H1 (cell line): ENCODE data around the gene PRKD1. TPM values are rescaled to one million over a fixed set of nuclear protein-coding genes. Genes with fewer than 3 reads are reported as not detected.

Experiments
- CTCF ChIA-PET: fragments of 300-600 bp; sonication (Branson Sonifier 250); formaldehyde crosslinking; loops from one replicate; lab custom pipeline; 2021; ENCODE audit not compliant: partially characterized antibody; lab: Charles Lee
- POLR2A ChIA-PET: fragments of 300-600 bp; sonication (Branson Sonifier 250); formaldehyde crosslinking; loops from one replicate; lab custom pipeline; 2021; ENCODE audit warnings: inconsistent platforms; ENCODE audit not compliant: partially characterized antibody; lab: Charles Lee
- DNase-seq, 2 experiments: peaks; one replicate each; pipeline versions ENCODE4 v3.0.0 to v3.0.0-alpha.2; 2010 to 2022; ENCODE audit warnings: low spot score in 2 of 2, low read depth in 1 of 2, mixed read lengths in 1 of 2
- FAIRE-seq: peaks from 2 replicates; lab custom pipeline; 2011; peaks lifted over from hg19 to GRCh38; lab: Jason Lieb, UNC
- H2AFZ ChIP-seq: 2 replicates; pipeline ENCODE4 v1.8.1; 2012; ENCODE audit warnings: low read length, inconsistent platforms
- H2AK5ac ChIP-seq: 2 replicates; pipeline ENCODE4 v1.6.1; 2013; ENCODE audit warnings: low read depth, low read length
- H2BK120ac ChIP-seq: replicated peaks from 2 replicates; pipeline ENCODE3; 2013; ENCODE audit warnings: low read depth, low read length, inconsistent platforms
- H2BK12ac ChIP-seq: 2 replicates; pipeline ENCODE4 v1.6.1; 2013; ENCODE audit warnings: low read depth, low read length
- H2BK15ac ChIP-seq: 2 replicates; pipeline ENCODE4 v1.6.1; 2013; ENCODE audit warnings: low read length
- H2BK20ac ChIP-seq: 2 replicates; pipeline ENCODE4 v1.6.1; 2013; ENCODE audit warnings: low read length
- H2BK5ac ChIP-seq: 2 replicates; pipeline ENCODE4 v1.6.1; 2013; ENCODE audit warnings: low read depth, low read length
- H3K14ac ChIP-seq: 2 replicates; pipeline ENCODE4 v1.6.1; 2013; ENCODE audit warnings: inconsistent platforms; ENCODE audit not compliant: insufficient read length
- H3K18ac ChIP-seq: 2 replicates; pipeline ENCODE4 v1.6.1; 2013; ENCODE audit warnings: low read length; ENCODE audit errors: extremely low read depth
- H3K23ac ChIP-seq: 2 replicates; pipeline ENCODE4 v1.6.1; 2013; ENCODE audit warnings: inconsistent platforms; ENCODE audit not compliant: insufficient read length
- H3K23me2 ChIP-seq: 2 replicates; pipeline ENCODE4 v1.6.1; 2013; ENCODE audit warnings: low read depth, low read length
- H3K27ac ChIP-seq: 2 replicates; pipeline ENCODE4 v1.6.1; 2011; ENCODE audit warnings: low read depth, low read length, inconsistent platforms
- H3K27me3 ChIP-seq, 4 experiments: replicated peaks in 1 of 4; 1 replicate in 1 of 4; 2 replicates in 3 of 4; pipeline versions ENCODE4 v1.6.1 to v1.8.1; 2011 to 2013; ENCODE audit warnings: low read length in 3 of 4, mild to moderate bottlenecking in 3 of 4, inconsistent platforms in 2 of 4, mixed read lengths in 2 of 4, moderate library complexity in 1 of 4; ENCODE audit not compliant: control insufficient read depth in 3 of 4, insufficient read depth in 3 of 4; ENCODE audit errors: extremely low read depth in 1 of 4
- H3K36me3 ChIP-seq, 4 experiments: 2 replicates each; pipeline versions ENCODE4 v1.6.1 to v1.8.1; 2011 to 2013; ENCODE audit warnings: mild to moderate bottlenecking in 4 of 4, low read length in 3 of 4, moderate library complexity in 2 of 4, control low read depth in 1 of 4, inconsistent platforms in 1 of 4; ENCODE audit not compliant: insufficient read depth in 4 of 4, control insufficient read depth in 2 of 4
- H3K4ac ChIP-seq: replicated peaks from 2 replicates; pipeline ENCODE3; 2013; ENCODE audit warnings: low read length, low read depth, mixed read lengths, inconsistent platforms; ENCODE audit not compliant: insufficient read length
- H3K4me1 ChIP-seq, 4 experiments: replicated peaks in 1 of 4; 1 replicate in 1 of 4; 2 replicates in 3 of 4; pipeline versions ENCODE4 v1.6.1 to v1.8.1; 2011 to 2013; ENCODE audit warnings: low read length in 3 of 4, inconsistent platforms in 2 of 4, mixed read lengths in 1 of 4; ENCODE audit not compliant: insufficient read depth in 4 of 4, control insufficient read depth in 3 of 4
- H3K4me2 ChIP-seq, 2 experiments: 2 replicates each; pipeline versions ENCODE4 v1.6.1 to v1.8.1; 2011 to 2013; ENCODE audit warnings: low read depth in 2 of 2, low read length in 2 of 2, control low read depth in 1 of 2, inconsistent platforms in 1 of 2, mild to moderate bottlenecking in 1 of 2; ENCODE audit not compliant: insufficient read depth in 1 of 2
- H3K4me3 ChIP-seq, 4 experiments: fragments of 200-600, 300-600 bp in 1 of 4; sonication (generic), shearing (Covaris generic), sonication (Bioruptor Twin) in 1 of 4; 2 replicates each; pipeline versions ENCODE4 v1.5.1 to v1.8.1; 2011 to 2016; ENCODE audit warnings: low read length in 4 of 4, low read depth in 3 of 4, control low read depth in 2 of 4, inconsistent platforms in 2 of 4, mild to moderate bottlenecking in 2 of 4, mixed read lengths in 1 of 4, moderate library complexity in 1 of 4; ENCODE audit not compliant: insufficient read depth in 2 of 4; ENCODE audit errors: extremely low read depth in 1 of 4
- H3K56ac ChIP-seq: replicated peaks from 2 replicates; pipeline ENCODE3; 2013; ENCODE audit warnings: low read depth, mild to moderate bottlenecking, mixed read lengths, low read length, inconsistent platforms; ENCODE audit not compliant: insufficient read length
- H3K79me1 ChIP-seq: 2 replicates; pipeline ENCODE4 v1.6.1; 2013; ENCODE audit warnings: low read depth, low read length, control low read depth
- H3K79me2 ChIP-seq, 2 experiments: 2 replicates each; pipeline versions ENCODE4 v1.6.1 to v1.8.1; 2012 to 2013; ENCODE audit warnings: low read length in 2 of 2, mild to moderate bottlenecking in 2 of 2, inconsistent platforms in 1 of 2; ENCODE audit not compliant: insufficient read depth in 2 of 2, control insufficient read depth in 1 of 2
- H3K9ac ChIP-seq, 4 experiments: replicated peaks in 1 of 4; 1 replicate in 1 of 4; 2 replicates in 3 of 4; pipeline versions ENCODE4 v1.6.1 to v1.8.1; 2011 to 2013; ENCODE audit warnings: low read depth in 3 of 4, low read length in 3 of 4, control low read depth in 2 of 4, mild to moderate bottlenecking in 2 of 4, moderate library complexity in 2 of 4, inconsistent platforms in 1 of 4; ENCODE audit errors: extremely low read depth in 1 of 4
- H3K9me3 ChIP-seq, 2 experiments: 2 replicates each; pipeline versions ENCODE4 v1.6.1 to v1.8.1; 2012 to 2013; ENCODE audit warnings: mild to moderate bottlenecking in 2 of 2, moderate library complexity in 2 of 2, control low read depth in 1 of 2, inconsistent platforms in 1 of 2, low read depth in 1 of 2, low read length in 1 of 2, mixed read lengths in 1 of 2; ENCODE audit not compliant: insufficient read depth in 2 of 2
- H4K20me1 ChIP-seq, 2 experiments: replicated peaks in 1 of 2; 2 replicates each; pipeline versions ENCODE3 to v1.8.1; 2011 to 2013; ENCODE audit warnings: inconsistent platforms in 2 of 2, low read length in 2 of 2, mild to moderate bottlenecking in 1 of 2; ENCODE audit not compliant: insufficient read depth in 2 of 2, control insufficient read depth in 1 of 2
- H4K5ac ChIP-seq: 2 replicates; pipeline ENCODE4 v1.6.1; 2013; ENCODE audit warnings: low read length, low read depth, mixed read lengths, inconsistent platforms; ENCODE audit not compliant: insufficient read length
- H4K8ac ChIP-seq: 2 replicates; pipeline ENCODE4 v1.8.0; 2013; ENCODE audit warnings: mild to moderate bottlenecking, moderate library complexity, low read length, inconsistent platforms; ENCODE audit not compliant: insufficient read depth; ENCODE audit errors: extremely low read depth
- H4K91ac ChIP-seq: replicated peaks from 2 replicates; pipeline ENCODE3; 2013; ENCODE audit warnings: low read length, mixed read lengths, inconsistent platforms; ENCODE audit not compliant: insufficient read length
- ASH2L ChIP-seq: fragments of 200-600, 300-600 bp; sonication (generic); IDR thresholded peaks from one replicate; pipeline ENCODE4 v1.7.1; 2017; ENCODE audit warnings: low read length
- BACH1 ChIP-seq: IDR thresholded peaks from 2 replicates; pipeline ENCODE4 v1.6.1; 2012; ENCODE audit warnings: low read length, improper control_type of control experiment
- BCL11A ChIP-seq, 2 experiments: IDR thresholded peaks; one replicate each; pipeline ENCODE4 v1.6.1; 2011; ENCODE audit warnings: low read depth in 2 of 2, low read length in 2 of 2, mild to moderate bottlenecking in 2 of 2
- CBX8 ChIP-seq: fragments of 300-800, 300-1000 bp; sonication (generic); IDR thresholded peaks from 2 replicates; pipeline ENCODE4 v1.7.1; 2016; ENCODE audit warnings: low read depth, low read length, borderline replicate concordance
- EP300 ChIP-seq, 2 experiments: IDR thresholded peaks; 1 replicate in 1 of 2; 2 replicates in 1 of 2; pipeline ENCODE4 v1.6.1; 2011 to 2012; ENCODE audit warnings: low read depth in 2 of 2, low read length in 2 of 2, mild to moderate bottlenecking in 2 of 2, borderline replicate concordance in 1 of 2, inconsistent platforms in 1 of 2, moderate library complexity in 1 of 2
- HDAC2 ChIP-seq, 2 experiments: fragments of 300-600 bp in 1 of 2; sonication (generic) in 1 of 2; IDR thresholded peaks; 2 replicates each; pipeline ENCODE4 v1.6.1; 2011 to 2012; ENCODE audit warnings: low read depth in 2 of 2, low read length in 2 of 2, mild to moderate bottlenecking in 2 of 2, moderate library complexity in 2 of 2, borderline replicate concordance in 1 of 2, inconsistent platforms in 1 of 2
- NANOG ChIP-seq: IDR thresholded peaks from 2 replicates; pipeline ENCODE4 v1.6.1; 2011; ENCODE audit warnings: low read length, low read depth, mild to moderate bottlenecking, inconsistent platforms; ENCODE audit not compliant: insufficient read depth, poor library complexity, severe bottlenecking
- POLR2AphosphoS5 ChIP-seq: IDR thresholded peaks from 2 replicates; pipeline ENCODE4 v1.6.1; 2011; ENCODE audit warnings: low read depth, low read length
- RAD21 ChIP-seq, 2 experiments: IDR thresholded peaks in 1 of 2; conservative IDR thresholded peaks in 1 of 2; 2 replicates each; pipeline ENCODE4 v1.6.1; 2011; ENCODE audit warnings: low read depth in 2 of 2, low read length in 2 of 2, improper control_type of control experiment in 1 of 2, inconsistent platforms in 1 of 2, mild to moderate bottlenecking in 1 of 2, moderate library complexity in 1 of 2
- SP1 ChIP-seq: IDR thresholded peaks from 2 replicates; pipeline ENCODE4 v1.6.1; 2011; ENCODE audit warnings: low read depth, low read length
- SUZ12 ChIP-seq: fragments of 200-600 bp; sonication (generic); IDR thresholded peaks from 2 replicates; pipeline ENCODE4 v1.6.1; 2012; ENCODE audit warnings: mild to moderate bottlenecking, inconsistent platforms, low read length, moderate library complexity, mixed read lengths
- TCF12 ChIP-seq: IDR thresholded peaks from 2 replicates; pipeline ENCODE4 v1.6.1; 2011; ENCODE audit warnings: low read depth, mild to moderate bottlenecking, low read length
- YY1 ChIP-seq: IDR thresholded peaks from 2 replicates; pipeline ENCODE4 v1.6.1; 2011; ENCODE audit warnings: low read depth, mild to moderate bottlenecking, low read length
- WGBS, 2 experiments: shearing (Covaris generic) in 1 of 2; methylation state at CpG; one replicate each; pipeline versions ENCODE4 v1.1.6 to v1.1.7; 2013 to 2015; ENCODE audit warnings: low lambda C conversion rate in 2 of 2, mixed read lengths in 2 of 2, inconsistent platforms in 1 of 2, low coverage in 1 of 2, missing lambda C conversion rate in 1 of 2; ENCODE audit not compliant: insufficient replicate concordance in 2 of 2, insufficient coverage in 1 of 2, insufficient read length in 1 of 2; ENCODE audit errors: extremely low coverage in 1 of 2, missing lambda C conversion rate in 1 of 2; 5-methylcytosine and 5-hydroxymethylcytosine counted together
- polyA plus RNA-seq, 7 experiments: library from polyadenylated mRNA; depleted of rRNA in 3 of 7; stranded (reverse) in 5 of 7; unstranded in 2 of 7; fragments of >200 nt in 5 of 7; fragments of 200-250 nt in 2 of 7; gene quantifications; 1 replicate in 5 of 7; 2 replicates in 1 of 7; 4 replicates in 1 of 7; pipeline versions ENCODE4 v1.2.1 to v1.2.3, GENCODE V29; 2011 to 2013; ENCODE audit warnings: missing spikeins in 2 of 7, mixed read lengths in 2 of 7
- total RNA-seq: library from RNA; stranded (reverse); fragmentation: NEBNext Ultra II Directional; extraction: Animal tissue kit (Norgen Biotek cat#: 25700); gene quantifications from 2 replicates; pipeline ENCODE4 v1.2.1, GENCODE V29; 2021
- TF ChIP-seq, protein P1 (sequence below): IDR thresholded peaks from 2 replicates; pipeline ENCODE4 v1.6.1; 2012; ENCODE audit warnings: inconsistent platforms

The PRKD1 gene
- total and polyA plus RNA-seq, 2 of the 8 experiments (the other 6 are each of a cell fraction or from before 2014, with no cell fraction given), result 3.6 to 6.8 TPM

DNA sequence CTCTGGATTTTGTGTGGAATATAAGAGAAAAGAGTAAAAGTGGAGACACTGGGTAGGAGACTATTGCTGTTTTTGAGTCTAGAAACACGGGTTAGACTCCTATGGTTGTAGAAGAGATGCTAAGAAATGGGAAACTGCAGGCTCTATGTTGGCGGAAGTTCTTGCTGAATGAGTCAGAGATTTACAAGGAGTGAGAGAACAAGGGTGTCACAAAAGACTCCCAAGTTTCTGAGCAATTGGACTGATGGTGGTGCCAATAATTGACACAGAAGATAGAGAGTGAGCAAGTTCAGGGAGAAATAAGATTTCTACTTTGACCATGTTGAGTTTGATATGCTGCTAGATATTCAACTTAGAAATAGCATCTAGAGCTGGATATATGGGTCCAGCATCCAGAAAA, 2.6 kb upstream of the PRKD1 start:
- H4K8ac ChIP-seq, result no peak overlapping the region
- no peak overlapping the region for H3K56ac ChIP-seq
- no peak overlapping the region for H4K5ac ChIP-seq
- no peak overlapping the region for H3K18ac ChIP-seq
- no peaks in the 10 kb centered on the region for H3K9me3 ChIP-seq
- CTCF ChIA-PET, result no interaction called here
- peaks cover 2 to 7% of the 10 kb centered on the region in 2 experiments for H4K20me1 ChIP-seq
- H3K9ac ChIP-seq, result no peak overlapping the region
- H2AK5ac ChIP-seq, result no peak overlapping the region
- no peak overlapping the region for H2AFZ ChIP-seq
- POLR2A ChIA-PET, result no interaction called here
- no peaks in the 10 kb centered on the region for H3K36me3 ChIP-seq
- DNase-seq, result no peak
- no peak overlapping the region for H2BK120ac ChIP-seq
- H2BK20ac ChIP-seq, result no peak overlapping the region
- 87% methylated on average over 2 of the region's 2 CpGs; no CpG with 5 or more reads in 1 of the 2 experiments for WGBS, 2 experiments
- H3K27me3 ChIP-seq, result peaks cover 0 to 12% (median 9%) of the 10 kb centered on the region in 4 experiments; a peak in 5 of 7 replicates
- H2BK12ac ChIP-seq, result no peak overlapping the region
- FAIRE-seq, result no peak
- H3K4ac ChIP-seq, result no peak overlapping the region
- H3K79me1 ChIP-seq, result no peaks in the 10 kb centered on the region
- H3K27ac ChIP-seq, result no peak overlapping the region
- H3K23me2 ChIP-seq, result peaks cover 12% of the 10 kb centered on the region
- peaks cover 2 to 13% (median 6%) of the 10 kb centered on the region in 4 experiments; a peak in 5 of 7 replicates for H3K4me1 ChIP-seq
- no peak overlapping the region for H3K4me3 ChIP-seq
- H2BK5ac ChIP-seq, result no peak overlapping the region
- no peak overlapping the region for H4K91ac ChIP-seq
- H3K23ac ChIP-seq, result no peak overlapping the region
- H3K14ac ChIP-seq, result no peak overlapping the region
- no peaks in the 10 kb centered on the region for H3K79me2 ChIP-seq
- H3K4me2 ChIP-seq, result no peak overlapping the region
- H2BK15ac ChIP-seq, result no peak overlapping the region
- TF ChIP-seq BCL11A (IDR thresholded peaks at IDR 0.05; ENCODE audit: low read depth in 2 of 2, low read length in 2 of 2) (no peak), BACH1 (no peak), NANOG (no peak), SP1 (no peak), TCF12 (no peak), SUZ12 (no peak), CBX8 (no peak), YY1 (no peak), POLR2AphosphoS5 (no peak), EP300 (IDR thresholded peaks at IDR 0.05; ENCODE audit: borderline replicate concordance in 1 of 2, low read depth in 2 of 2, low read length in 2 of 2) (no peak), RAD21 (IDR thresholded peaks at IDR 0.05 in 1 of 2, conservative IDR thresholded peaks at IDR 0.05 in 1 of 2; ENCODE audit: low read depth in 2 of 2, low read length in 2 of 2) (no peak), ASH2L (no peak), HDAC2 (IDR thresholded peaks at IDR 0.05; ENCODE audit: borderline replicate concordance in 1 of 2, low read depth in 2 of 2, low read length in 2 of 2) (no peak)
- TF ChIP-seq, protein P1, sequence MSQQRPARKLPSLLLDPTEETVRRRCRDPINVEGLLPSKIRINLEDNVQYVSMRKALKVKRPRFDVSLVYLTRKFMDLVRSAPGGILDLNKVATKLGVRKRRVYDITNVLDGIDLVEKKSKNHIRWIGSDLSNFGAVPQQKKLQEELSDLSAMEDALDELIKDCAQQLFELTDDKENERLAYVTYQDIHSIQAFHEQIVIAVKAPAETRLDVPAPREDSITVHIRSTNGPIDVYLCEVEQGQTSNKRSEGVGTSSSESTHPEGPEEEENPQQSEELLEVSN, result no peak
